ENCODE results near the gene TRIM49B. TPM values are rescaled to one million over a fixed set of nuclear protein-coding genes. Genes with fewer than 3 reads are reported as not detected.
A peak's percentile ranks its signal among the peaks of the same experiment; 100 is the strongest.
"Not testable (repeated sequence)": the region's sequence is repeated elsewhere in the genome, so short reads cannot be mapped to it uniquely, and the experiment has no call there.

Gene TRIM49B, protein sequence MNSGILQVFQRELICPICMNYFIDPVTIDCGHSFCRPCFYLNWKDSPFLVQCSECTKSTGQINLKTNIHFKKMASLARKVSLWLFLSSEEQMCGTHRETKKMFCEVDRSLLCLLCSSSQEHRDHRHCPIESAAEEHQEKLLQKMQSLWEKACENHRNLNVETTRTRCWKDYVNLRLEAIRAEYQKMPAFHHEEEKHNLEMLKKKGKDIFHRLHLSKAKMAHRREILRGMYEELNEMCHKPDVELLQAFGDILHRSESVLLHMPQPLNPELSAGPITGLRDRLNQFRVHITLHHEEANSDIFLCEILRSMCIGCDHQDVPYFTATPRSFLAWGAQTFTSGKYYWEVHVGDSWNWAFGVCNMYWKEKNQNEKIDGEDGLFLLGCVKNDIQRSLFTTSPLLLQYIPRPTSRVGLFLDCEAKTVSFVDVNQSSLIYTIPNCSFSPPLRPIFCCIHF
- total RNA-seq (2014; rRNA removed; shearing (Covaris generic)) = not detected in 2 replicates
- 0.21 TPM in 1 of 2 replicates, not detected in the other for polyA plus RNA-seq (2016; fragmentation: Nextera tagmentation; extraction: Ambion mirVana)
- long read RNA-seq = 0 reads

DNA sequence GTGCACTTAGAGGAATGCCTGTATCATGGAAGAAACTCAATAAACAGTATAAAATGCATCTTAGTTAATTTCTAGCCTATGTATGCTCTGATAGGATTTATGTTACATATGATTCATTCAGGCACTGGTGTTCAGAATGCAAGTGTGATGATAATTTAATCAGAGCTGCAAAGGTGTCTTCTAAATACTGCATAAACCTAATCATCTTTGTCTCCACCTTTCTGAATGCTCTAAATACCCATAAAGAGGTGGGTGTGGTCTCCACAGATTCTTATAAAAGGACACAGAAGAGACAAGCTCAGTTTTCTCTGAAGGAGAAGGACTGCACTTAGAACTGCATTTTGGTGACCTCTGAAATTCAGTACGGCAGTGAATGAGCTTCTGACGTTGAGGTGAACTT, at the start of gene TRIM49B:
Gene TRIM49B, plus strand, starts transcription at position 301 of the 400 bp plus-strand sequence. CDS start 2,777 bp downstream, outside the sequence.
- H3K9me3 Mint-ChIP-seq = peaks cover 75% of the 10 kb centered on the region
- not testable (repeated sequence) for H3F3A ChIP-seq (replicated peaks; ENCODE audit: low read depth); H2AFZ ChIP-seq; H3K4me1 Mint-ChIP-seq; H3K4me1 ChIP-seq (ENCODE audit: insufficient read depth); DNase-seq (ENCODE audit: low spot score); H3K9me2 ChIP-seq (ENCODE audit: insufficient read depth); H3K4me3 Mint-ChIP-seq; H3K79me2 ChIP-seq (replicated peaks; ENCODE audit: insufficient read depth); H3K27ac Mint-ChIP-seq; H3K27me3 ChIP-seq (ENCODE audit: insufficient read depth); H4K20me1 ChIP-seq (replicated peaks; ENCODE audit: insufficient read depth); H3K27me3 Mint-ChIP-seq (ENCODE audit: insufficient read depth, low read depth, poor library complexity); H3K27ac ChIP-seq (ENCODE audit: low read depth); ATAC-seq; H3K36me3 ChIP-seq (ENCODE audit: insufficient read depth); H3K4me3 ChIP-seq; H3K4me2 ChIP-seq
- peaks cover 12% of the 10 kb centered on the region; the same call in 2 of the 3 replicates for H3K36me3 Mint-ChIP-seq (ENCODE audit: low read depth)

DNA sequence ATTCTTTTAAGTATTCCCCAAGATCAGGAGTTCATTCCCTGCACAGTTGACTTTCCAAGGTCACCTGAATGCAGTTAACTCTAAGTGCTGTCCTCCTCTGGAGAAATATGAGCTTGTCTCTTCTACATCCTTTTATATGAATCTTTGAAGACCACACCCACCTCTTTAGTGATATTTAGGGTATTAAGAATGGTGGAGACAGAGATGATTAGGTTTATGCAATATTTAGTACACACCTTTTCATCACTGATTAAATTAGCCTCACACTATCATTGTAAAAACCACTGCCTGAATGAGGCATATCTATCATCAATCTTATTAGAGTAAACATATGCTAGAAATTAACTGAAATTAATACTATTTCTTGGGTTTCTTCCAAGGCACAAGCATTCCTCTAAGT, 44.8 kb upstream of the TRIM49B start, which contains the start of gene TRIM51G:
Gene TRIM51G, minus strand, starts transcription at position 101 of the 400 bp plus-strand sequence. CDS start 2,190 bp downstream, outside the sequence.
- H3K27ac Mint-ChIP-seq; H3K4me3 ChIP-seq; H3K36me3 ChIP-seq (ENCODE audit: insufficient read depth); H3K4me2 ChIP-seq; H3K79me2 ChIP-seq (replicated peaks; ENCODE audit: insufficient read depth); H3K27me3 Mint-ChIP-seq (ENCODE audit: insufficient read depth, low read depth, poor library complexity); H3K27ac ChIP-seq (ENCODE audit: low read depth); H3K4me3 Mint-ChIP-seq; H3K4me1 Mint-ChIP-seq; H2AFZ ChIP-seq; H3K9me2 ChIP-seq (ENCODE audit: insufficient read depth); H3K4me1 ChIP-seq (ENCODE audit: insufficient read depth); H4K20me1 ChIP-seq (replicated peaks; ENCODE audit: insufficient read depth); H3K27me3 ChIP-seq (ENCODE audit: insufficient read depth); DNase-seq (ENCODE audit: low spot score); H3F3A ChIP-seq (replicated peaks; ENCODE audit: low read depth); ATAC-seq: not testable (repeated sequence)
- peaks cover 13% of the 10 kb centered on the region; the same call in 2 of the 3 replicates for H3K36me3 Mint-ChIP-seq (ENCODE audit: low read depth)
- peaks cover 82% of the 10 kb centered on the region for H3K9me3 Mint-ChIP-seq

DNA sequence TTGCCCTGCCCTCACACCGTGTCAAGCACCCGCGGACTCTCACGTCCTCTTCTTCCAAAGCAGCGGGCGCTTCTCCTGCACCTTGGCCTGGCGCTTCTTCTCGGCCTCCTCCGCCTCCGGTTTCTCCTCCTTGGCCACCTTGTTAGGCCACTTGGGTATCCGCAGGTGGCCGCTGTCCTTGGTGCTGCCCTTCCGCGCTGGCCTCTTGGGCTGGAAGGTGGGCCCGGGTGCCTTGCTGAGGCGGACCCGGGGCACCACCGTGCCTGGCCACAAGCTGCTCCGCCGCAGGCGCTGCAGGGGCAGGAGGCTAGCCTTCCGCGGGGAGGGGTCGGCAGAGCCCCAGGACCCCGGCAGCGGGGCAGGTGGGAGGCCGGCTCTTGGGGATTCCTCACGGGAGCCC, 19.6 kb downstream of the TRIM49B start:
- H3F3A ChIP-seq (replicated peaks; ENCODE audit: low read depth); H2AFZ ChIP-seq; H3K27me3 Mint-ChIP-seq (ENCODE audit: insufficient read depth, low read depth, poor library complexity); H3K9me2 ChIP-seq (ENCODE audit: insufficient read depth); H3K27ac Mint-ChIP-seq; H3K27ac ChIP-seq (ENCODE audit: low read depth); H3K36me3 ChIP-seq (ENCODE audit: insufficient read depth); H3K4me3 ChIP-seq; H3K4me1 Mint-ChIP-seq; H3K4me1 ChIP-seq (ENCODE audit: insufficient read depth); H4K20me1 ChIP-seq (replicated peaks; ENCODE audit: insufficient read depth); H3K4me2 ChIP-seq; H3K79me2 ChIP-seq (replicated peaks; ENCODE audit: insufficient read depth); H3K27me3 ChIP-seq (ENCODE audit: insufficient read depth); ATAC-seq; H3K4me3 Mint-ChIP-seq: not testable (repeated sequence)
- TF ChIP-seq, protein P1, sequence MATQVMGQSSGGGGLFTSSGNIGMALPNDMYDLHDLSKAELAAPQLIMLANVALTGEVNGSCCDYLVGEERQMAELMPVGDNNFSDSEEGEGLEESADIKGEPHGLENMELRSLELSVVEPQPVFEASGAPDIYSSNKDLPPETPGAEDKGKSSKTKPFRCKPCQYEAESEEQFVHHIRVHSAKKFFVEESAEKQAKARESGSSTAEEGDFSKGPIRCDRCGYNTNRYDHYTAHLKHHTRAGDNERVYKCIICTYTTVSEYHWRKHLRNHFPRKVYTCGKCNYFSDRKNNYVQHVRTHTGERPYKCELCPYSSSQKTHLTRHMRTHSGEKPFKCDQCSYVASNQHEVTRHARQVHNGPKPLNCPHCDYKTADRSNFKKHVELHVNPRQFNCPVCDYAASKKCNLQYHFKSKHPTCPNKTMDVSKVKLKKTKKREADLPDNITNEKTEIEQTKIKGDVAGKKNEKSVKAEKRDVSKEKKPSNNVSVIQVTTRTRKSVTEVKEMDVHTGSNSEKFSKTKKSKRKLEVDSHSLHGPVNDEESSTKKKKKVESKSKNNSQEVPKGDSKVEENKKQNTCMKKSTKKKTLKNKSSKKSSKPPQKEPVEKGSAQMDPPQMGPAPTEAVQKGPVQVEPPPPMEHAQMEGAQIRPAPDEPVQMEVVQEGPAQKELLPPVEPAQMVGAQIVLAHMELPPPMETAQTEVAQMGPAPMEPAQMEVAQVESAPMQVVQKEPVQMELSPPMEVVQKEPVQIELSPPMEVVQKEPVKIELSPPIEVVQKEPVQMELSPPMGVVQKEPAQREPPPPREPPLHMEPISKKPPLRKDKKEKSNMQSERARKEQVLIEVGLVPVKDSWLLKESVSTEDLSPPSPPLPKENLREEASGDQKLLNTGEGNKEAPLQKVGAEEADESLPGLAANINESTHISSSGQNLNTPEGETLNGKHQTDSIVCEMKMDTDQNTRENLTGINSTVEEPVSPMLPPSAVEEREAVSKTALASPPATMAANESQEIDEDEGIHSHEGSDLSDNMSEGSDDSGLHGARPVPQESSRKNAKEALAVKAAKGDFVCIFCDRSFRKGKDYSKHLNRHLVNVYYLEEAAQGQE (IDR thresholded peaks at IDR 0.05; ENCODE audit: unreplicated experiment) = peak; percentile 67
- DNase-seq (ENCODE audit: low spot score) = peak; percentile 12
- Mint-ChIP-seq H3K9me3 (peaks cover 82% of the 10 kb centered on the region), H3K36me3 (ENCODE audit: low read depth) (peaks cover 18% of the 10 kb centered on the region)

DNA sequence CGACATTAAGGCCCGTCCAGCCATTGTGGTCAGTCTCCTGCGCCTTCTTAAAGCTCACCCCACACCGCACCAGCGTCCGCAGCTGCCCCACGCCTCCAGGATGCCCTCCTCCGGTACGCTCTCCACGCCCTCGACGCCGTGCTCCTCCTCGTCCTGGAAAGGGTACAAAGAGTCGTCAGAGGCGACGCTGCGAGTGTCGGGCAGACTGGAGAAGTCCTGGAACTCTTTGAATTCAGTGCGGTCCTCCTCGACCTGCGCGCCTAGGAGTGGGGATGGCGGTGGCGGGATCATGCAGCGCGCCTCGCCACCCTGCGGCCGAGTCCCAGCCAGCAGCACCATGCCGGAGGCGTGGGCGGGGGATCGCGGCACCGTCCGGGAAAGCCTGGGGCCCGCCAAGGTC, 21.2 kb downstream of the TRIM49B start:
- not testable (repeated sequence) for H3F3A ChIP-seq (replicated peaks; ENCODE audit: low read depth); ATAC-seq; H3K4me2 ChIP-seq; H3K27ac Mint-ChIP-seq; H2AFZ ChIP-seq; H3K27me3 Mint-ChIP-seq (ENCODE audit: insufficient read depth, low read depth, poor library complexity); H3K4me3 ChIP-seq; DNase-seq (ENCODE audit: low spot score); H3K4me1 Mint-ChIP-seq; H3K36me3 ChIP-seq (ENCODE audit: insufficient read depth); H3K79me2 ChIP-seq (replicated peaks; ENCODE audit: insufficient read depth); H3K4me1 ChIP-seq (ENCODE audit: insufficient read depth); H3K4me3 Mint-ChIP-seq; H3K27me3 ChIP-seq (ENCODE audit: insufficient read depth); H4K20me1 ChIP-seq (replicated peaks; ENCODE audit: insufficient read depth); H3K9me2 ChIP-seq (ENCODE audit: insufficient read depth); H3K27ac ChIP-seq (ENCODE audit: low read depth)
- Mint-ChIP-seq H3K36me3 (ENCODE audit: low read depth) (peaks cover 16% of the 10 kb centered on the region), H3K9me3 (peaks cover 83% of the 10 kb centered on the region)

DNA sequence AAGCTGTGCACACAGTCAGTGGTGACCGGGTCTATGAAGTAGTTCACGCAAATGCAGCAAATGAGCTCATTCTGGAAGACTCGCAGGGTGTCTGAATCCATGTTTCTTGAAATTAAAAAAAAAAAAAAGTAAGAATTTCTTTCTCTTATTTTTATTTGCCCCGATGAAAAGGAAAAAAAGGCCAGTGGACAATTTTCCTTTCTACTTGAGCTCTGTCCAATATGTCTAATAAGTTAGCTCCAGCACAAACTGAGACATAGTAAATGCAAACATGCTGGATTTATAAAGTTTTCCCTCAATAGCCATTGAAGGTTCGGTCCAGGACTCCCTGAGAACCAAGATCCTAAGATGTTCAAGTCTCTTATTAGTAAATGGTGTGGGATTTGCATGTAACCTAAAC, 30.4 kb downstream of the TRIM49B start, which contains the start of gene TRIM64C:
Gene TRIM64C, minus strand, starts transcription at position 101 of the 400 bp plus-strand sequence. Its CDS starts 0 bp downstream, at position 101.
- H3K27ac ChIP-seq (ENCODE audit: low read depth); DNase-seq (ENCODE audit: low spot score); H3K79me2 ChIP-seq (replicated peaks; ENCODE audit: insufficient read depth); H3K27me3 Mint-ChIP-seq (ENCODE audit: insufficient read depth, low read depth, poor library complexity); H3F3A ChIP-seq (replicated peaks; ENCODE audit: low read depth); H3K27me3 ChIP-seq (ENCODE audit: insufficient read depth); H3K4me3 Mint-ChIP-seq; H3K36me3 Mint-ChIP-seq (ENCODE audit: low read depth); ATAC-seq; H4K20me1 ChIP-seq (replicated peaks; ENCODE audit: insufficient read depth); H3K9me2 ChIP-seq (ENCODE audit: insufficient read depth); H3K4me1 ChIP-seq (ENCODE audit: insufficient read depth); H2AFZ ChIP-seq; H3K4me1 Mint-ChIP-seq; H3K36me3 ChIP-seq (ENCODE audit: insufficient read depth); H3K4me2 ChIP-seq; H3K27ac Mint-ChIP-seq; H3K4me3 ChIP-seq: not testable (repeated sequence)
- peaks cover 86% of the 10 kb centered on the region for H3K9me3 Mint-ChIP-seq

Data from GM23338 (cell line).